GOT3 (cell line): Measurements from ENCODE around the gene REN.

Experiments
- DNase-seq: peaks from one replicate; lab custom pipeline; 2025; ENCODE audit warnings: mixed read lengths; lab: John Stamatoyannopoulos, UW

REN gene

DNA sequence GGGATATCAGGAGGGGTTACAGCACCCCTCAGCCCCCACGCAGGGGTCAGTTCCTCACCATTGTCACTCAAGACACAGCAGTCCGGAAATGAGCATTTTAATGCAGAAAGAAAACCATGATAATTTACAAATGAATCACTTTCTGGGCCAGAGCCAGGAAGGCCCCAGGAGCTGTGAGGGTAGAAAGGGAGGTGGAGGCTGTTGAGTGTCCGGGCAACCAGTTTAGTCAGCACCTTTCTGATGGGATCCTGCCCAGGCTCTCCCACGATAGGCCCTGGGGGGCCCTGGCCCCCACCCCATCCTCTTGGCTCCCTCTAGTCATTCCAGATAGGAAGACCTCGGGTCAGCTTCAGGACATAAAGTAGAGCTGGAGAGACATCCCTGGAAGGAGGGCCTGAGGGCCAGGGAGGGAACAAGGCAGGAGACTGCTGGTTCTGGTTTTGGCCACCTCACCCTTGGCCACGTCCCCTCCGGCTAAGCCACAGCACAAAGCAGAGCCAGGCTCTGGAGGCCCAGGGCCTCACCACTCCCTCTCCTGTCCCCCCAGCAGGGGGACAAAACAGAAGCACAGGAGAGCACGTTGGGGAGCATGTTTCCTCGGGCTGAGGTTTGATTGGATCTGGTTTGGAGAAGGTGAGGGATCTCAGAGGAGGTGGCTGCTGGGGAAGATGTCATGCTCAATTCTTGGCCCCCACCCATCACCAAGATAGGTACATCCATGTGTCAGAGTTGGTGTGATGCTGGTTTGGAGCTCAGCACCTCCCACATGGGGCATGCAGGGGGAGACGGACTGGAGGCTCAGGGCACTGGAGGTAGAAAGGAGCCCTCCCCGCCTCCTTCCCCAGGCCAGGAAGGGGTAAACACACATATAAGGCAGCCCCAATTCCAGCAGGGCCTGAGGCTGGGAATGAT lies 34.9 kb downstream of the REN start:
- no peak for DNase-seq

- DNase-seq = no peak
Observed at GRCh38 chr1:204130178-204130577, 36.0 kb downstream of the REN start.

DNA sequence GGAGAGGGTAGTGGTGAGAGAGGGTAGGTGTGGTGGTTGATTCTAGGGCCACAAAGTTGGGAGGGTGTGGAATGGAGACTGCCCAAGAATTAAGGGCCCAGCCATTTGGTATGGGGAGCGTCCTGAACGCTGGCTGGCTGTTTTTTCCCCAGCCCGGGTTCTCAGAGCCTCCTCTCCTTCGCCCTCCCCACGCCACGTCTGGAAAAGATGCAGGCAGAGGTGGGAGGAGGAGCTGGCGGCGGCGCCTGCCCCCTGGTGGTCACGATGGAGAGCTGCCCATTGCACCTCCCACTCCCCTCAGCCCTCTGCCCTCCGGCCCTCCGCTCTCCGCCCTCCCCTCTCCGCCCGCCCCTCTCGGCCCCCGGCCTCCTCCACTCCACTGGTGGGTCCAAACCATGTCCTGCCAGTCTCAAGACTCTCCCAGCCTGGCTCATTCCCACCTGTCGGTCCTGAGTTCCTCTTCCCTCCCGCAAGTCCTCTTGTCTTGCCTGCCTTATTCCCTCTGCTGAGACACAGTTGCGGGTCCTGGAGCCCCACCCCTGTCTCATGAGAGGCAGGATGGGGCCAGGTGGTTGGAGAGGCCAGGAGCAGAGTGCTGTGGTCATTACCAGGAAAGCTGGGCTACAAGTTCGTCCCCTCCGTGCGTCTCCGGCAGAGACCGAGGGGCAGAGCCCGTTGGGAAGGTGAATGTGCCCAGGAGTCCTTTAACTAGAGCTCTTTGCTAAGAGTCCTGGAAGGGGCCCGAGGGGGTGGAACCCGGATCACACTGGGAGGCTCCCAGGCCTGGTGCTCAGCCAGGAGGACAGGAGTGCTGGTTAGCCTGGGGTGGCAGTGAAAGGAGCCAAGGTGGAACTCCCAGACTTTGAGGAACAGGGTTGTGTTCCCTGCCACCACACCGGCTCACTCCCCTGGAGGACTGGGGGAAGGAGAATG lies 36.9 kb downstream of the REN start:
- DNase-seq = no peak

GRCh38 chr1:204128464-204128963 lies 37.6 kb downstream of the REN start:
- no peak for DNase-seq

DNA sequence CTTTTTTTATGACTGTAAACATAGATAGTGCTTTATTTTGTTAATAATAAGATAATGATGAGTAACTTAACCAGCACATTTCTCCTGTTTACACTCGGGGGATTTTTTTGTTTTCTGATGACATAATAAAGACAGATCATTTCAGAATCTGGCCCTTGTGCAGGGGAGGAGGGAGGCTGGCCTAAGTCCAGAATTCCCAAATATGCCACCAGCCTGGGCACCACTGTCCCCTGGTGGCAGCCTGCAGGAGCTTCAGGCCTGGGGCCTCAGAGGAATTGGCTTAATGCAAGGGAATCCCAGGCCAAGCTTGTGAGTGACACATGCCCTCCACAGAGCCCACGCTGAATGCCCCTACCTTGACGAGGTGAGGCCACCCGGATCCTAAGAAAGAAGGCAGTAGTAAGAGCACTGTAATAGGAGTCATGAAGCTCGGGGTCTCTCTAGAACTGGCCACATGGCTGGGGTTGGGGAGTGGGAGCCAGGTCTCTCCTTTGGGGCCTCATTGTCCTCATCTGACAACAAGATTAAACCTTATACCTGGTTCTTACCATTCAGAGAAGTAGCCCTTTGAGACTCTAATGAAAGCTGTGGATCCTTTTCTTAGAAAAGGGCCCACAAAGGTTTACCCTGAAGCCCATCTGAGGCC lies 38.4 kb downstream of the REN start:
- DNase-seq = no peak

DNA sequence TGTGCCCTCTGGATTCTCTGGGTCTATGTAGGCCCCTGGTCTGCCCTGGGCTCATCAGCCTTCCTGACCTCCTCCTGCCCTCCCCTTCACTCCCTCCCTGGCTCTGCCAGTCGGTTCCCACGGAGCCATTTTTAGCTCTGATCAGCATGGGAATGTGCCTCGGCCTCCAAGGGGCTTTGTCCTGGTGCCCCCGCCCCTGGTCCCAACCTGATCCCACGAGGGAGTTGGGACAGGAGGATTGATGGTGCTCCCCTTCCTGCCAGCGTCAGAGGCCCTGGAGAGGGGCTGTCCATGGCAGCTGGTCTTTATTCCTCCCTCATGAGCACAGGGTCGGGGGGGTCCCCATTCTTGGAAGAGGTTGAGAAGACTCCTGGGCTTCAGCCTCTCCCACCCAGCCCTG lies 39.2 kb downstream of the REN start:
- no peak for DNase-seq

DNA sequence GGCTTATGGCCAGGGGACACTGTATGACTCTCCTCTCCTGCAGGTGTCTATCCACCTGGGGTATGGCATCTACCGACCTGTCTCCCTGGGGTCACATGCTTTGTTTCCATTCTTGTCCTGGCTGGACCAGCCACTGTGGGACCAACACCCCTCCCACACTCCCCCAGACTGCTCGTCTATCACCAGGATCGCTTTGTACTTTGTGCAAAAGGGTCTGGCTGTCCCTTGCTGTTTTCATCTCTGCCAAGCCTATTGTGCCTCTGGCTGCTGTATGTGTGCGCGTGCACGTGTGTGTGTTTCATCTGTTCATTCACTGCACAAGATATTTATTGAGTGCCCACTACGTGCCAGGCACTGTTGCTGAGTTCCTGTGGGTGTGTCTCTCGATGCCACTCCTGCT lies 39.8 kb downstream of the REN start:
- DNase-seq = no peak

- DNase-seq = no peak
Observed at GRCh38 chr1:204125759-204126351, 40.3 kb downstream of the REN start.

GRCh38 chr1:204124639-204125038 lies 41.5 kb downstream of the REN start:
- no peak for DNase-seq

- DNase-seq = no peak
Observed at GRCh38 chr1:204123376-204123775, 42.8 kb downstream of the REN start.

DNA sequence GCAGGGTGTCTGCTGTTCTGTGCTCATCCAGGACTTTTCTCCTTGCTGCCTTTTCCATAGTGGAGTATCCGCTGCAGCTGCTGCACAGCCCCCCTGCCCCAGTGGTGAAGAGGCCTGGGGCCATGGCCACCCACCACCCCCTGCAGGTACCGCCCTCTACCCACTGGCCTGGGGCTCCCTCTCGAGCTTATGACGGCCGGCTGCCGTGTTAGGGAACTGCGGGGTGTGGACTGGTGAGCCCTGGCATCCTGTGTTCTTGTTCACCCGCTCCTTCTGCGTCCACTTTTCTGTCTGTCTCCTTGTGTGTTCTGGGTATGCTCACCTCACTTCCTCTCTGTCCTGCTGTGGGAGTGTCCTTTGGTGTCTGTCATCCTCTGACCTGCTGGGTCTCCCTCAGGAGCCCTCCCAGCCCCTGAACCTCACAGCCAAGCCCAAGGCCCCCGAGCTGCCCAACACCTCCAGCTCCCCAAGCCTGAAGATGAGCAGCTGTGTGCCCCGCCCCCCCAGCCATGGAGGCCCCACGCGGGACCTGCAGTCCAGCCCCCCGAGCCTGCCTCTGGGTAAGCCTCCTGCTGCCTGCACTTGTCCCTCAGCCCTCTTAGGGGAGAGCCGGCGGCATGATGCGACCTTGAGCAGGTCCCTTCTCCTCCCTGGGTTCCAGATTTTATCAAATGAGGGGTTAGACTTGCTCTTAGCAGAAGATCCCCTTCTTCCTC lies 44.1 kb downstream of the REN start:
- DNase-seq = no peak

GRCh38 chr1:204116539-204116938 lies 49.6 kb downstream of the REN start:
- no peak for DNase-seq

GRCh38 chr1:204115116-204115515 lies 51.0 kb downstream of the REN start:
- no peak for DNase-seq

GRCh38 chr1:204114606-204115005 lies 51.5 kb downstream of the REN start:
- no peak for DNase-seq

GRCh38 chr1:204113896-204114295 lies 52.2 kb downstream of the REN start:
- DNase-seq = no peak

- DNase-seq = no peak
Observed at GRCh38 chr1:204112876-204113730, 53.0 kb downstream of the REN start.

- no peak for DNase-seq
Observed at GRCh38 chr1:204110894-204111633, 55.1 kb downstream of the REN start.

DNA sequence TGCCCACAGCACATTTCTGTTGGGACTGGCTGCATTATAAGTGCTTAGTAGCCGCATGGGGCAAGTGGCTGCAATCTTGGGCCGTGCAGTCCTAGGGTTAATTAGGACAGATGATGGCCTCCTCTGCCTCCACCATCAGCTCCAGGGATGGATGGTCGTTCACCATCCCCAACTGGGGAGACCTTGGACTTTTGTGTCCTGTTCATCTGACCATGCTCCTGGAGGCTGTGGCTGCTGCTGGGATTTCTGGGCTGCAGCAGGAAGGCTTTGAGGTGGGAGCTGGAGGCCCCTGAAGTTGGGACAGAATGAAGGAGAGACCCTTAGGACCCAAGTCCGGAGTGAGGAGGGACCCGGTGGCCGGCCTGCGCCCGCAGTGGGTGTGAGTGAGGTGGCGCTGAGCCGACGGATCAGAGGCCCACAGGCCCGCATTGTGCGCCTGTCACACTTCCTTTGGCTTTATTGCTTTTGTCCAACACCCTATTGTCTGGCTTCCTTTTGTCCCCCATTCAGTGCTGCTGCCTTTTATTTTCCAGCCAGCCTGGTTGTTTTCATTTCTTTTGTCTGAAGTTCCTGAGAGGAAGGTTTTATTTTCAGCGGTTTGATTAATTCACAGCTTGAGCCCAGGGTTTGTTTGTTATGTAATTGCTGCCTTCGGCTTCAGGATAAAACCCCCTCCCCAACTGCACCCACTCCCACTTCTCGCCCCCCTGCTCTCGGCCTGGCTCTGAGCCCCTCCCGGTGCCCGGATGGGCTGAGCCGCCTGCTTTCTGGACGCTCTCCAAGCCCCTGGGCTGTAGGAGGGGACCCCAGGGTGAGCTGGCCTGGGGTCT lies 57.6 kb downstream of the REN start:
- DNase-seq = no peak

GRCh38 chr1:204107892-204108291 lies 58.2 kb downstream of the REN start:
- no peak for DNase-seq
